SK-N-SH (cell line): ENCODE results near the gene NUP88. TPM values are rescaled to one million over a fixed set of nuclear protein-coding genes. Genes with fewer than 3 reads are reported as not detected.

Experiments
- CTCF ChIA-PET: fragments of 300-600, 350-600 bp; formaldehyde crosslinking; extraction: SDS; loops from one replicate; lab custom pipeline; 2021; lab: Yijun Ruan, JAX
- POLR2A ChIA-PET: fragments of 350-600 bp; sonication (Branson Sonifier 250); formaldehyde crosslinking; extraction: SDS; loops from one replicate; lab custom pipeline; 2020; ENCODE audit warnings: antibody characterized with exemption, inconsistent platforms; lab: Yijun Ruan, JAX
- DNase-seq: peaks from one replicate; pipeline ENCODE4 v3.0.0; 2012
- H2AFZ ChIP-seq: fragments of 200-600 bp; sonication (generic); 2 replicates; pipeline ENCODE4 v1.8.1; 2016; ENCODE audit warnings: antibody characterized with exemption, mild to moderate bottlenecking, low read depth
- H3F3A ChIP-seq: fragments of 200-600 bp; sonication (generic); replicated peaks from 2 replicates; pipeline ENCODE3; 2016; ENCODE audit warnings: antibody characterized with exemption, mild to moderate bottlenecking; ENCODE audit not compliant: insufficient read depth
- H3K27ac ChIP-seq, 2 experiments: fragments of 200-500 bp in 1 of 2; fragments of 200-600 bp in 1 of 2; sonication (Bioruptor generic) in 1 of 2; sonication (generic), shearing (Covaris generic) in 1 of 2; 2 replicates each; pipeline versions ENCODE4 v1.5.1 to v1.6.1; 2014 to 2016; ENCODE audit warnings: low read depth in 2 of 2, inconsistent platforms in 1 of 2, low read length in 1 of 2, mild to moderate bottlenecking in 1 of 2, mixed read lengths in 1 of 2
- H3K27me3 ChIP-seq: fragments of 200-600 bp; sonication (generic), shearing (Covaris generic); 2 replicates; pipeline ENCODE4 v1.6.1; 2016; ENCODE audit warnings: mixed run types; ENCODE audit not compliant: insufficient read depth
- H3K36me3 ChIP-seq, 2 experiments: fragments of 200-500 bp in 1 of 2; fragments of 200-600 bp in 1 of 2; sonication (Bioruptor generic) in 1 of 2; sonication (generic) in 1 of 2; replicated peaks in 1 of 2; 2 replicates each; pipeline versions ENCODE3 to v1.5.1; 2014 to 2016; ENCODE audit warnings: low read length in 1 of 2, mild to moderate bottlenecking in 1 of 2; ENCODE audit not compliant: insufficient read depth in 2 of 2, control insufficient read depth in 1 of 2
- H3K4me1 ChIP-seq, 2 experiments: fragments of 200-500 bp in 1 of 2; fragments of 200-600 bp in 1 of 2; sonication (Bioruptor generic) in 1 of 2; sonication (generic), shearing (Covaris generic) in 1 of 2; 2 replicates each; pipeline versions ENCODE4 v1.5.1 to v1.6.1; 2014 to 2016; ENCODE audit warnings: low read depth in 1 of 2, low read length in 1 of 2, mixed run types in 1 of 2; ENCODE audit not compliant: insufficient read depth in 2 of 2, control insufficient read depth in 1 of 2
- H3K4me2 ChIP-seq: fragments of 200-600 bp; sonication (generic), shearing (Covaris generic); 2 replicates; pipeline ENCODE4 v1.6.1; 2017; ENCODE audit warnings: mixed run types
- H3K4me3 ChIP-seq, 2 experiments: fragments of 200-500 bp in 1 of 2; fragments of 200-600 bp in 1 of 2; sonication (Bioruptor generic) in 1 of 2; sonication (generic), shearing (Covaris generic) in 1 of 2; 2 replicates each; pipeline versions ENCODE4 v1.5.1 to v1.8.1; 2014 to 2016; ENCODE audit warnings: low read depth in 2 of 2, inconsistent platforms in 1 of 2, low read length in 1 of 2, mild to moderate bottlenecking in 1 of 2, mixed read lengths in 1 of 2, moderate library complexity in 1 of 2
- H3K79me2 ChIP-seq: fragments of 200-600 bp; sonication (generic); 2 replicates; pipeline ENCODE4 v1.8.1; 2017; ENCODE audit warnings: mild to moderate bottlenecking; ENCODE audit not compliant: insufficient read depth
- H3K9ac ChIP-seq: fragments of 200-600 bp; sonication (generic); 2 replicates; pipeline ENCODE4 v1.6.1; 2017; ENCODE audit warnings: mixed run types
- H3K9me2 ChIP-seq: fragments of 200-600 bp; sonication (generic); 2 replicates; pipeline ENCODE4 v1.6.1; 2017; ENCODE audit warnings: mixed run types
- H3K9me3 ChIP-seq: fragments of 200-600 bp; sonication (generic); 2 replicates; pipeline ENCODE4 v1.6.1; 2017; ENCODE audit warnings: mixed run types, mild to moderate bottlenecking, moderate library complexity
- H4K20me1 ChIP-seq: fragments of 200-600 bp; sonication (generic); 2 replicates; pipeline ENCODE4 v1.6.1; 2017; ENCODE audit warnings: mild to moderate bottlenecking, mixed run types; ENCODE audit not compliant: insufficient read depth
- EZH2phosphoT487 ChIP-seq: fragments of 200-600 bp; sonication (generic); IDR thresholded peaks from 2 replicates; pipeline ENCODE4 v1.6.1; 2017; ENCODE audit warnings: low read depth, mixed run types, mild to moderate bottlenecking, antibody characterized with exemption, moderate library complexity, borderline replicate concordance
- FOXJ3 ChIP-seq: sonication (generic); formaldehyde crosslinking; IDR thresholded peaks from 2 replicates; pipeline ENCODE4 v1.5.1; 2020; ENCODE audit warnings: mild to moderate bottlenecking, missing genetic modification reagents
- WGBS: methylation state at CpG from one replicate; pipeline ENCODE4 v1.1.6; 2017; ENCODE audit warnings: low lambda C conversion rate; 5-methylcytosine and 5-hydroxymethylcytosine counted together
- polyA plus RNA-seq, 3 experiments: library from polyadenylated mRNA; depleted of rRNA; stranded (reverse); fragments of >200 nt; gene quantifications; 2 replicates each; pipeline ENCODE4 v1.2.3, GENCODE V29; 2012
- TF ChIP-seq, protein P1 (sequence below): IDR thresholded peaks from 2 replicates; pipeline ENCODE4 v1.6.1; 2012; ENCODE audit warnings: mild to moderate bottlenecking, low read depth, low read length, moderate library complexity
- TF ChIP-seq, protein P2 (sequence below): IDR thresholded peaks from 2 replicates; pipeline ENCODE4 v1.4.0; 2012; ENCODE audit warnings: low read depth, borderline replicate concordance

NUP88 gene
- polyA plus RNA-seq, 1 of the 3 experiments (the other 2 are of a cell fraction): 54.1 TPM

DNA sequence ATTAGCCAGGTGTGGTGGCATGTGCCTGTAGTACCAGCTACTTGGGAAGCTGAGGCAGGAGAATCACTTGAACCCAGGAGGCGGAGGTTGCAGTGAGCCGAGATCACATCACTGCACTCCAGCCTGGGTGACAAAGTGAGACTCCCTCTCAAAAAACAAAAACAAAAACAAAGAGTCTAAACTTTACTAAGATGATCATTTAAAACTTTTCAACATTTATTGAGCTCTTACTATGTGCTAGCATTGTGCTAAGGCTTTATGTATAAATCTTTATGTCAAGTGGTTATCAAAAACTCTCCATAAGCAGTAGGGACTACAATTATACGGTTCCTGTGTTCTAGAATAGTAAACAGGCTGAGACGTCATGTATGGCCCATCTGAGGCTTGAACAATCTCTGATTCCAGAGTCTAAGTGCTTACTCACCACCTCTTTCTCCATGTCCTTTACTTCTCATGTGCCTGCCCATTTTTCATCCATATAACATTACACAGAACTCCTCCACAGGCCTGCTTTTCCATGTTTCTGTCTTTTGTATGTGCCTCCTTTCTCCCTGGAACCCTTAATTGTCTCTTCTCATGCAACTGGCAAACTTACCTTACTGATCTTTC is 66.7 kb downstream of the NUP88 start (continued):
- TF ChIP-seq, protein P1, sequence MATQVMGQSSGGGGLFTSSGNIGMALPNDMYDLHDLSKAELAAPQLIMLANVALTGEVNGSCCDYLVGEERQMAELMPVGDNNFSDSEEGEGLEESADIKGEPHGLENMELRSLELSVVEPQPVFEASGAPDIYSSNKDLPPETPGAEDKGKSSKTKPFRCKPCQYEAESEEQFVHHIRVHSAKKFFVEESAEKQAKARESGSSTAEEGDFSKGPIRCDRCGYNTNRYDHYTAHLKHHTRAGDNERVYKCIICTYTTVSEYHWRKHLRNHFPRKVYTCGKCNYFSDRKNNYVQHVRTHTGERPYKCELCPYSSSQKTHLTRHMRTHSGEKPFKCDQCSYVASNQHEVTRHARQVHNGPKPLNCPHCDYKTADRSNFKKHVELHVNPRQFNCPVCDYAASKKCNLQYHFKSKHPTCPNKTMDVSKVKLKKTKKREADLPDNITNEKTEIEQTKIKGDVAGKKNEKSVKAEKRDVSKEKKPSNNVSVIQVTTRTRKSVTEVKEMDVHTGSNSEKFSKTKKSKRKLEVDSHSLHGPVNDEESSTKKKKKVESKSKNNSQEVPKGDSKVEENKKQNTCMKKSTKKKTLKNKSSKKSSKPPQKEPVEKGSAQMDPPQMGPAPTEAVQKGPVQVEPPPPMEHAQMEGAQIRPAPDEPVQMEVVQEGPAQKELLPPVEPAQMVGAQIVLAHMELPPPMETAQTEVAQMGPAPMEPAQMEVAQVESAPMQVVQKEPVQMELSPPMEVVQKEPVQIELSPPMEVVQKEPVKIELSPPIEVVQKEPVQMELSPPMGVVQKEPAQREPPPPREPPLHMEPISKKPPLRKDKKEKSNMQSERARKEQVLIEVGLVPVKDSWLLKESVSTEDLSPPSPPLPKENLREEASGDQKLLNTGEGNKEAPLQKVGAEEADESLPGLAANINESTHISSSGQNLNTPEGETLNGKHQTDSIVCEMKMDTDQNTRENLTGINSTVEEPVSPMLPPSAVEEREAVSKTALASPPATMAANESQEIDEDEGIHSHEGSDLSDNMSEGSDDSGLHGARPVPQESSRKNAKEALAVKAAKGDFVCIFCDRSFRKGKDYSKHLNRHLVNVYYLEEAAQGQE: no peak
- TF ChIP-seq EZH2phosphoT487: no peak

DNA sequence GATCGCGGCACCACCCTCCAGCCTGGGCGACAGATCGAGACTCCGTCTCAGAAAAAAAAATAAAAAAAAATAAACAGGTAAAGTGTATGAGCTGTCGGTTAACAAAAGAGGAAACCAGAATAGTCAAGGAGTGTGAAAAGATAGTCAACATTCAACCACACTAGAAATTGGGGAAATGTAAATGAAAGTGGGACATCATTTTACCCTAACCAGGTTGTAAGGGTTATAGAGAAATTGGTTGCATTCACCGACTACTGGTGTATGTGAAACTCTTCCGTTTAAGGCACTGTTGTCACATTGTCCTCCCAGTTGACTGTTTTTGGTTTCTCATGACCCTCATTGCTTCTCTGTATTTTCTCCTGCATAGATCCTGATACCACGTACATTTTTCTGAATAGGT is 74.5 kb downstream of the NUP88 start:
- H3K36me3 ChIP-seq: peaks cover 11 to 24% of the 10 kb centered on the region in 2 experiments
- ChIA-PET POLR2A (interaction anchor here (0.5 kb wide), 1 partner anchor 12 kb away, joined by 3 read pairs; no protein-coding TSS in a partner anchor), CTCF (no interaction called here)
- no peaks in the 10 kb centered on the region for H3K9me2 ChIP-seq
- no peaks in the 10 kb centered on the region for H4K20me1 ChIP-seq
- H3K9ac ChIP-seq: no peak overlapping the region
- no peaks in the 10 kb centered on the region for H3K4me1 ChIP-seq
- H3K9me3 ChIP-seq: no peaks in the 10 kb centered on the region
- H3K79me2 ChIP-seq: no peaks in the 10 kb centered on the region
- WGBS: 98% methylated on average over 9 of the region's 9 CpGs
- no peaks in the 10 kb centered on the region for H3K27me3 ChIP-seq
- no peak overlapping the region for H3K4me2 ChIP-seq
- peaks cover 3% of the 10 kb centered on the region for H3F3A ChIP-seq
- TF ChIP-seq, protein P2, sequence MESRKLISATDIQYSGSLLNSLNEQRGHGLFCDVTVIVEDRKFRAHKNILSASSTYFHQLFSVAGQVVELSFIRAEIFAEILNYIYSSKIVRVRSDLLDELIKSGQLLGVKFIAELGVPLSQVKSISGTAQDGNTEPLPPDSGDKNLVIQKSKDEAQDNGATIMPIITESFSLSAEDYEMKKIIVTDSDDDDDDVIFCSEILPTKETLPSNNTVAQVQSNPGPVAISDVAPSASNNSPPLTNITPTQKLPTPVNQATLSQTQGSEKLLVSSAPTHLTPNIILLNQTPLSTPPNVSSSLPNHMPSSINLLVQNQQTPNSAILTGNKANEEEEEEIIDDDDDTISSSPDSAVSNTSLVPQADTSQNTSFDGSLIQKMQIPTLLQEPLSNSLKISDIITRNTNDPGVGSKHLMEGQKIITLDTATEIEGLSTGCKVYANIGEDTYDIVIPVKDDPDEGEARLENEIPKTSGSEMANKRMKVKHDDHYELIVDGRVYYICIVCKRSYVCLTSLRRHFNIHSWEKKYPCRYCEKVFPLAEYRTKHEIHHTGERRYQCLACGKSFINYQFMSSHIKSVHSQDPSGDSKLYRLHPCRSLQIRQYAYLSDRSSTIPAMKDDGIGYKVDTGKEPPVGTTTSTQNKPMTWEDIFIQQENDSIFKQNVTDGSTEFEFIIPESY: no peak
- TF ChIP-seq FOXJ3 (CRISPR knock-in tag): no peak
- TF ChIP-seq, all 33 proteins: peak for 0
- no peak overlapping the region for H3K27ac ChIP-seq
- DNase-seq: no peak
- no peak overlapping the region for H2AFZ ChIP-seq
- no peak overlapping the region for H3K4me3 ChIP-seq

Other genes starting within 250 kb of the NUP88 start
- gene ZNF594, start 227.8 kb downstream of the NUP88 start, polyA plus RNA-seq (2012; rRNA removed): 2.8 and 4.8 TPM in 2 replicates
- gene SCIMP, start 184.8 kb downstream of the NUP88 start, polyA plus RNA-seq (2012; rRNA removed): not detected in 2 replicates
- 9.7 and 12.9 TPM in 2 replicates for gene RABEP1, start 137.4 kb downstream of the NUP88 start, polyA plus RNA-seq (2012; rRNA removed)
- gene RPAIN, start 520 bp upstream of the NUP88 start, polyA plus RNA-seq (2012; rRNA removed): 75.5 and 89.6 TPM in 2 replicates
- gene C1QBP, start 19.5 kb upstream of the NUP88 start, polyA plus RNA-seq (2012; rRNA removed): 269 and 277 TPM in 2 replicates
- 12.9 and 15.5 TPM in 2 replicates for gene DHX33, start 49.3 kb upstream of the NUP88 start, polyA plus RNA-seq (2012; rRNA removed)
- gene DERL2, start 66.5 kb upstream of the NUP88 start, polyA plus RNA-seq (2012; rRNA removed): 42.5 and 58.8 TPM in 2 replicates
- 9.3 and 12.4 TPM in 2 replicates for gene MIS12, start 66.9 kb upstream of the NUP88 start, polyA plus RNA-seq (2012; rRNA removed)
- 51.4 and 53.0 TPM in 2 replicates for gene NLRP1, start 164.8 kb upstream of the NUP88 start, polyA plus RNA-seq (2012; rRNA removed)